ENCODE measurements around the gene USP16.
A peak's percentile ranks its signal among the peaks of the same experiment; 100 is the strongest.

Gene USP16

DNA sequence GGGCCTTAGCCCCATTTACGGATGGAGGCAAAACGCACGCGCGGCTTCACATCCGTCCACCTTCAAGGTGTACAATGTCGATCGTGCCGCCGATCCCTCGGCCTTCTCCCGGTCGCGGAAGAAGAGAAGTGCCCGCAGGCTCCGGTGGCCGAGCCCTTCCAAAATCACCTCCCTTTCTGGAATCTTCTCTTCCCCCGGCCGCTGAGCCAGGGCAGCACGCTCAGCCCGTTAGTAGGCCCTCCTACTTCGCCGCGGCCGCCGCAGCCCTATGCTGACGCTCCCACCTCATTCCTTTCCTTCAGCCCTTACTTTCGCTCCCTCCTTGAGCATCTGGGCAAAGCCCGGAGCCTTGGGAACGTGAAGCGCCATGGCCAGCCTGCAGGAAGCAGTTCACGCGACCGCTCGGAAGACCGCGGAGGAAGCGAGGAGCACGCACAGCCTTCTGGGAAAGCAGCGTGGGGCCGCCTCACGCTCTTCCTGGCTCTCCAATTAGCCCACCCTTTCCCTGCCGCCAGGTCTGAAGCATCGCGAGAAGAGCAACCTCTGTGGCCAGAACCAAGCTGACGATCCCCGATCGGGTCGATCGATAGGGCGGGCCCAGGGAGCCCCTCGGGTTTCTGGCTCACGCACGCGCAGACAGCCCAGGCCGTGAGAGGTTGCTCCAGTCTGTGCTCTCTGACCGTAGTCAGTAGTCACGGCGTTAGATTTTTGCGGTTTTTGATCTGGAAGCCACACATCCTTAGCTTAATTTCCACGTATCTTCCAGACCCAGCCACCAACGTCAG, 48.9 kb downstream of the USP16 start, which contains the start of gene CCT8:
Gene CCT8, minus strand, starts transcription at position 427 of the 785 bp plus-strand sequence. Its CDS starts 58 bp downstream, at position 369.
- peak within 1 kb of the TSS in 1 of 2 experiments; percentile 44 for H3K14ac ChIP-seq (ENCODE audit: low read length in 2 of 2)
- peak within 1 kb of the TSS; percentile 41 for H2AK5ac ChIP-seq (ENCODE audit: low read length, severe bottlenecking)
- H2AFZ ChIP-seq (ENCODE audit: low read depth, low read length), result peak within 1 kb of the TSS; percentile 84
- peak within 1 kb of the TSS; percentile 63 for H4K8ac ChIP-seq (ENCODE audit: low read length)
- H3K27me3 ChIP-seq (ENCODE audit: control insufficient read depth in 1 of 2, insufficient read depth in 1 of 2, low read length in 2 of 2), result no peaks in the 10 kb centered on the region
- WGBS, result under 1% methylated on average over 62 of the region's 62 CpGs
- H3K79me1 ChIP-seq (replicated peaks; ENCODE audit: low read length, poor library complexity, severe bottlenecking), result peaks cover 1% of the 10 kb centered on the region
- peak within 1 kb of the TSS in 1 of 2 experiments; percentile 66 for H3K23ac ChIP-seq (ENCODE audit: low read length in 2 of 2)
- H2BK15ac ChIP-seq (ENCODE audit: low read depth, poor library complexity, severe bottlenecking), result no peak within 1 kb of the TSS
- peak within 1 kb of the TSS; percentile 99 for H3K9ac ChIP-seq (ENCODE audit: low read length)
- peak within 1 kb of the TSS; percentile 88 to 98 for H3K18ac ChIP-seq (ENCODE audit: low read depth in 1 of 2, low read length in 2 of 2)
- DNase-seq, result peak; percentile 100
- H3K36me3 ChIP-seq (ENCODE audit: control insufficient read depth in 1 of 2, insufficient read depth in 2 of 2, low read depth in 1 of 2, low read length in 2 of 2), result peaks cover 5 to 18% of the 10 kb centered on the region in 2 experiments
- H3K9me3 ChIP-seq (ENCODE audit: control insufficient read depth, low read length), result no peaks in the 10 kb centered on the region
- peak within 1 kb of the TSS; percentile 33 for H2BK5ac ChIP-seq (ENCODE audit: low read depth, low read length, poor library complexity, severe bottlenecking)
- H4K91ac ChIP-seq (ENCODE audit: low read length), result peak within 1 kb of the TSS; percentile 9
- no peak within 1 kb of the TSS for H2BK120ac ChIP-seq (ENCODE audit: low read depth, low read length)
- H3K27ac ChIP-seq (ENCODE audit: low read length, poor library complexity, severe bottlenecking), result peak within 1 kb of the TSS; percentile 96
- H3K4me3 ChIP-seq (ENCODE audit: insufficient read depth in 1 of 2, low read depth in 1 of 2, low read length in 2 of 2), result peak within 1 kb of the TSS; percentile 87 to 94
- H3K4me2 ChIP-seq (ENCODE audit: low read length, poor library complexity, severe bottlenecking), result peak within 1 kb of the TSS; percentile 93
- H3K4me1 ChIP-seq (ENCODE audit: control insufficient read depth, insufficient read depth, low read depth, low read length), result peaks cover 4% of the 10 kb centered on the region
- peak within 1 kb of the TSS; percentile 37 to 73 for H3K4ac ChIP-seq (ENCODE audit: low read depth in 1 of 2, low read length in 2 of 2)
- H2BK12ac ChIP-seq (ENCODE audit: low read length in 2 of 2), result no peak within 1 kb of the TSS

DNA sequence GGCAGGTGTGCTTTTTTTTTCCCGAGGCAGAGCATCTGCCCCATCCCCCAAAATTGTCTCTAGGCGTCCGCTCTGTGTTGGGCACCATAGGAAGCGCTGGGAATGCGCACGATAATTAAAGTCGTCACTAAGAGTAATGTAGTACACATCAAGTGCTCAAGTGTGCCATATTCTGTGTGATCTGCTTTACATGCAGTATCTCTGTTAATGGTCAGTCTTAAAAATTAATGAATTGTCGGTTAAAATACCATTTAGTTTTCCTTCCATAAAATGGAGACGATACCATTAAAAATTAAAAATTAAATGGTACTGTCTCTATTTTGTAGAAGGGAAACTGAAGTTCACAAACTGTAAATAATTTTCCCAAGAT, 49.5 kb downstream of the USP16 start:
- Histone ChIP-seq H3K4ac (ENCODE audit: low read depth in 1 of 2, low read length in 2 of 2) (peak overlapping the region in 1 of 2 experiments; percentile 73), H3K9ac (ENCODE audit: low read length) (peak overlapping the region; percentile 99), H2BK15ac (ENCODE audit: low read depth, poor library complexity, severe bottlenecking) (no peak overlapping the region), H3K18ac (ENCODE audit: low read depth in 1 of 2, low read length in 2 of 2) (peak overlapping the region; percentile 75 to 88), H4K8ac (ENCODE audit: low read length) (peak overlapping the region; percentile 54), H2AK5ac (ENCODE audit: low read length, severe bottlenecking) (peak overlapping the region; percentile 41), H2BK5ac (ENCODE audit: low read depth, low read length, poor library complexity, severe bottlenecking) (peak overlapping the region; percentile 24), H3K4me2 (ENCODE audit: low read length, poor library complexity, severe bottlenecking) (peak overlapping the region; percentile 93), H3K9me3 (ENCODE audit: control insufficient read depth, low read length) (no peaks in the 10 kb centered on the region), H2AFZ (ENCODE audit: low read depth, low read length) (no peak overlapping the region), H3K23ac (ENCODE audit: low read length in 2 of 2) (no peak overlapping the region), H2BK12ac (ENCODE audit: low read length in 2 of 2) (no peak overlapping the region), H2BK120ac (ENCODE audit: low read depth, low read length) (no peak overlapping the region), H3K4me3 (ENCODE audit: insufficient read depth in 1 of 2, low read depth in 1 of 2, low read length in 2 of 2) (peak overlapping the region; percentile 53 to 87), H3K27me3 (ENCODE audit: control insufficient read depth in 1 of 2, insufficient read depth in 1 of 2, low read length in 2 of 2) (no peaks in the 10 kb centered on the region), H3K27ac (ENCODE audit: low read length, poor library complexity, severe bottlenecking) (peak overlapping the region; percentile 96), H4K91ac (ENCODE audit: low read length) (no peak overlapping the region), H3K79me1 (replicated peaks; ENCODE audit: low read length, poor library complexity, severe bottlenecking) (no peaks in the 10 kb centered on the region), H3K4me1 (ENCODE audit: control insufficient read depth, insufficient read depth, low read depth, low read length) (peaks cover 5% of the 10 kb centered on the region), H3K36me3 (ENCODE audit: control insufficient read depth in 1 of 2, insufficient read depth in 2 of 2, low read depth in 1 of 2, low read length in 2 of 2) (peaks cover 3 to 13% of the 10 kb centered on the region in 2 experiments), H3K14ac (ENCODE audit: low read length in 2 of 2) (no peak overlapping the region)
- 0% methylated on average over 7 of the region's 9 CpGs for WGBS
- DNase-seq, result no peak

DNA sequence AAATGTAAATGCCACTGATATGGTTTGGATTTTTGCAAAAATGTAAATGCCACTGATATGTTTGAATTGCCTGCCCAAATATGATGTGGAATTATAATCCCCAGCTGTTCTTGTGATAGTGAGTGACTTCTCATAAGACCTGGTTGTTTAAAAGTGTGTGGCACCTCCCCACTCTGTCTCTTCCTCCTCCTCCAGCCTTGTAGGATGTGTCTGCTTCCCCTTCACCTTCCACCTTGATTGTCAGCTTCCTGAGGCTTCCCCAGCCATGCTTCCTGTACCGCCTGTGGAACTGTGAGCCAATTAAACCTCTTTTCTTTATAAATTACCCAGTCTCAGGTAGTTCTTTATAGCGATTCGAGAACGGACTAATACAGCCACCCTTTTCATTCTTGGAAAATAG, 50.3 kb downstream of the USP16 start:
- Histone ChIP-seq H3K79me1 (replicated peaks; ENCODE audit: low read length, poor library complexity, severe bottlenecking) (no peaks in the 10 kb centered on the region), H4K8ac (ENCODE audit: low read length) (peak overlapping the region; percentile 75), H2BK15ac (ENCODE audit: low read depth, poor library complexity, severe bottlenecking) (no peak overlapping the region), H3K27me3 (ENCODE audit: control insufficient read depth in 1 of 2, insufficient read depth in 1 of 2, low read length in 2 of 2) (no peaks in the 10 kb centered on the region), H3K9me3 (ENCODE audit: control insufficient read depth, low read length) (no peaks in the 10 kb centered on the region), H4K91ac (ENCODE audit: low read length) (no peak overlapping the region), H3K4ac (ENCODE audit: low read depth in 1 of 2, low read length in 2 of 2) (no peak overlapping the region), H2BK120ac (ENCODE audit: low read depth, low read length) (no peak overlapping the region), H3K36me3 (ENCODE audit: control insufficient read depth in 1 of 2, insufficient read depth in 2 of 2, low read depth in 1 of 2, low read length in 2 of 2) (peaks cover 3 to 5% of the 10 kb centered on the region in 2 experiments), H2BK5ac (ENCODE audit: low read depth, low read length, poor library complexity, severe bottlenecking) (no peak overlapping the region), H2BK12ac (ENCODE audit: low read length in 2 of 2) (no peak overlapping the region), H3K23ac (ENCODE audit: low read length in 2 of 2) (no peak overlapping the region), H2AK5ac (ENCODE audit: low read length, severe bottlenecking) (no peak overlapping the region), H3K4me3 (ENCODE audit: insufficient read depth in 1 of 2, low read depth in 1 of 2, low read length in 2 of 2) (no peak overlapping the region), H3K18ac (ENCODE audit: low read depth in 1 of 2, low read length in 2 of 2) (peak overlapping the region in 1 of 2 experiments; percentile 13), H3K14ac (ENCODE audit: low read length in 2 of 2) (no peak overlapping the region), H3K9ac (ENCODE audit: low read length) (no peak overlapping the region), H3K4me1 (ENCODE audit: control insufficient read depth, insufficient read depth, low read depth, low read length) (peaks cover 7% of the 10 kb centered on the region), H2AFZ (ENCODE audit: low read depth, low read length) (no peak overlapping the region), H3K4me2 (ENCODE audit: low read length, poor library complexity, severe bottlenecking) (no peak overlapping the region), H3K27ac (ENCODE audit: low read length, poor library complexity, severe bottlenecking) (no peak overlapping the region)
- 100% methylated on average over 1 of the region's 4 CpGs for WGBS
- DNase-seq, result no peak

DNA sequence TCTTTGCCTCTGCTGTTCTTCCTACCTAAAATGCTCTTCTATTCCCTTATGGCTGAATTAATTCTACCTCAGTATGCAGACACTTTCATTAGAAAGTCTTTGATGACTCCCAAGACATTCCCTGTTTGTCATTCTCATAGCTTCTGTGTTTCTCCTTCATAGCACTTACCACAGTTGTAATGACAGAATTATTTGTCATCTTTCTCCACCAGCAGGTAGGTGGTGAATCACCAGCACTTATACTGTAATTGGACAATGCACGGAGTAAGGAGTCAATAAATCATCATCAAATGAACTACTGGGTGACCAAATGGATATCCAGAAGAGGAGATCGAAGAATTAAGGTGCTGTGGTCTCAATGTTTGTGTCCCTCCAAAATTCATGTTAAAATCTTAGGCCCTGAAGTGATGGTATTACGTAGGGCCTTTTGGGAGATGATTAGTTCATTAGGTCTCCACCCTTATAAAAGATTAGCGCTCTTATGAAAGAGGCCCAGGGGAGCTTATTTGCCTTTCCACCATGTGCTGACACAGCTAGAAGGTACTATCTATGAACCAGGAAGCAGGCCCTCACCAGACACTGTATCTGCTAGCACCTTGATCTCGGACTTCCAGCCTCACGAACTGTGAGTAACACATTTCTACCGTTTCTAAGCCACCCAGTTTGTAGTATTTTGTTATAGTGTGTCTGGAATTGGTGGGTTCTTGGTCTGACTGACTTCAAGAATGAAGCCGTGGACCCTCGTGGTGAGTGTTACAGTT, 51.4 kb downstream of the USP16 start:
- H3K23ac ChIP-seq (ENCODE audit: low read length in 2 of 2), result no peak overlapping the region
- H3K18ac ChIP-seq (ENCODE audit: low read depth in 1 of 2, low read length in 2 of 2), result no peak overlapping the region
- H2AK5ac ChIP-seq (ENCODE audit: low read length, severe bottlenecking), result no peak overlapping the region
- H2AFZ ChIP-seq (ENCODE audit: low read depth, low read length), result no peak overlapping the region
- H2BK15ac ChIP-seq (ENCODE audit: low read depth, poor library complexity, severe bottlenecking), result no peak overlapping the region
- no peak overlapping the region for H2BK120ac ChIP-seq (ENCODE audit: low read depth, low read length)
- no peak overlapping the region for H3K4ac ChIP-seq (ENCODE audit: low read depth in 1 of 2, low read length in 2 of 2)
- no peak overlapping the region for H2BK12ac ChIP-seq (ENCODE audit: low read length in 2 of 2)
- no peak overlapping the region for H2BK5ac ChIP-seq (ENCODE audit: low read depth, low read length, poor library complexity, severe bottlenecking)
- H4K91ac ChIP-seq (ENCODE audit: low read length), result no peak overlapping the region
- H3K79me1 ChIP-seq (replicated peaks; ENCODE audit: low read length, poor library complexity, severe bottlenecking), result no peaks in the 10 kb centered on the region
- H3K4me1 ChIP-seq (ENCODE audit: control insufficient read depth, insufficient read depth, low read depth, low read length), result peaks cover 11% of the 10 kb centered on the region
- H3K4me3 ChIP-seq (ENCODE audit: insufficient read depth in 1 of 2, low read depth in 1 of 2, low read length in 2 of 2), result no peak overlapping the region
- no peaks in the 10 kb centered on the region for H3K9me3 ChIP-seq (ENCODE audit: control insufficient read depth, low read length)
- no peak overlapping the region for H3K9ac ChIP-seq (ENCODE audit: low read length)
- H3K27me3 ChIP-seq (ENCODE audit: control insufficient read depth in 1 of 2, insufficient read depth in 1 of 2, low read length in 2 of 2), result no peaks in the 10 kb centered on the region
- H3K36me3 ChIP-seq (ENCODE audit: control insufficient read depth in 1 of 2, insufficient read depth in 2 of 2, low read depth in 1 of 2, low read length in 2 of 2), result peaks cover 0 to 3% of the 10 kb centered on the region in 2 experiments
- H4K8ac ChIP-seq (ENCODE audit: low read length), result no peak overlapping the region
- no peak overlapping the region for H3K27ac ChIP-seq (ENCODE audit: low read length, poor library complexity, severe bottlenecking)
- WGBS, result 89% methylated on average over 9 of the region's 9 CpGs
- no peak for DNase-seq
- H3K14ac ChIP-seq (ENCODE audit: low read length in 2 of 2), result no peak overlapping the region
- H3K4me2 ChIP-seq (ENCODE audit: low read length, poor library complexity, severe bottlenecking), result no peak overlapping the region

Measured in mesenchymal stem cell (in vitro differentiated cells and primary cell).